Glutamatergic neuron (in vitro differentiated cells): ENCODE results near the gene OR2B6. TPM values are rescaled to one million over a fixed set of nuclear protein-coding genes. Genes with fewer than 3 reads are reported as not detected.

Experiments
- DNase-seq: peaks from one replicate; pipeline ENCODE4 v3.0.0; 2022
- H3K27ac Mint-ChIP-seq: one replicate; pipeline ENCODE4 v1.8.0; 2020; ENCODE audit warnings: mild to moderate bottlenecking, mixed read lengths, inconsistent platforms; ENCODE audit not compliant: unreplicated experiment
- H3K27me3 Mint-ChIP-seq: one replicate; pipeline ENCODE4 v1.8.0; 2020; ENCODE audit warnings: mild to moderate bottlenecking, moderate library complexity, mixed read lengths, inconsistent platforms; ENCODE audit not compliant: unreplicated experiment
- H3K36me3 Mint-ChIP-seq: one replicate; pipeline ENCODE4 v1.8.0; 2020; ENCODE audit warnings: mild to moderate bottlenecking, mixed read lengths, inconsistent platforms; ENCODE audit not compliant: unreplicated experiment
- H3K4me1 Mint-ChIP-seq: one replicate; pipeline ENCODE4 v1.8.0; 2020; ENCODE audit warnings: mild to moderate bottlenecking, low read depth, mixed read lengths, inconsistent platforms; ENCODE audit not compliant: unreplicated experiment
- H3K4me3 Mint-ChIP-seq: one replicate; pipeline ENCODE4 v1.8.0; 2020; ENCODE audit warnings: mild to moderate bottlenecking, mixed read lengths, inconsistent platforms; ENCODE audit not compliant: unreplicated experiment
- H3K9me3 Mint-ChIP-seq: one replicate; pipeline ENCODE4 v1.8.0; 2020; ENCODE audit warnings: mild to moderate bottlenecking, moderate library complexity, mixed read lengths, inconsistent platforms; ENCODE audit not compliant: unreplicated experiment
- total RNA-seq: library from RNA; stranded (reverse); fragmentation: NEBNext Ultra II Directional; extraction: Animal tissue kit (Norgen Biotek cat#: 25700); gene quantifications from one replicate; pipeline ENCODE4 v1.2.1, GENCODE V29; 2021; ENCODE audit not compliant: unreplicated experiment
- TF ChIP-seq, protein P1 (sequence below): fragments of 200-600 bp; sonication (generic); IDR thresholded peaks from one replicate; pipeline ENCODE4 v1.5.0; 2021; ENCODE audit not compliant: partially characterized antibody, unreplicated experiment

Gene OR2B6
- total RNA-seq, 1 donor from 2014 or later = not detected

GRCh38 chr6:27977387-27977786 lies 20.3 kb downstream of the OR2B6 start:
- no peaks in the 10 kb centered on the region for H3K36me3 Mint-ChIP-seq
- peak; percentile 48 for DNase-seq
- H3K4me1 Mint-ChIP-seq = peaks cover 3% of the 10 kb centered on the region
- no peak overlapping the region for H3K27ac Mint-ChIP-seq
- no peaks in the 10 kb centered on the region for H3K27me3 Mint-ChIP-seq
- no peaks in the 10 kb centered on the region for H3K9me3 Mint-ChIP-seq
- TF ChIP-seq, protein P1, sequence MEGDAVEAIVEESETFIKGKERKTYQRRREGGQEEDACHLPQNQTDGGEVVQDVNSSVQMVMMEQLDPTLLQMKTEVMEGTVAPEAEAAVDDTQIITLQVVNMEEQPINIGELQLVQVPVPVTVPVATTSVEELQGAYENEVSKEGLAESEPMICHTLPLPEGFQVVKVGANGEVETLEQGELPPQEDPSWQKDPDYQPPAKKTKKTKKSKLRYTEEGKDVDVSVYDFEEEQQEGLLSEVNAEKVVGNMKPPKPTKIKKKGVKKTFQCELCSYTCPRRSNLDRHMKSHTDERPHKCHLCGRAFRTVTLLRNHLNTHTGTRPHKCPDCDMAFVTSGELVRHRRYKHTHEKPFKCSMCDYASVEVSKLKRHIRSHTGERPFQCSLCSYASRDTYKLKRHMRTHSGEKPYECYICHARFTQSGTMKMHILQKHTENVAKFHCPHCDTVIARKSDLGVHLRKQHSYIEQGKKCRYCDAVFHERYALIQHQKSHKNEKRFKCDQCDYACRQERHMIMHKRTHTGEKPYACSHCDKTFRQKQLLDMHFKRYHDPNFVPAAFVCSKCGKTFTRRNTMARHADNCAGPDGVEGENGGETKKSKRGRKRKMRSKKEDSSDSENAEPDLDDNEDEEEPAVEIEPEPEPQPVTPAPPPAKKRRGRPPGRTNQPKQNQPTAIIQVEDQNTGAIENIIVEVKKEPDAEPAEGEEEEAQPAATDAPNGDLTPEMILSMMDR = no peak
- no peak overlapping the region for H3K4me3 Mint-ChIP-seq

- H3K27ac Mint-ChIP-seq = no peak overlapping the region
- no peak overlapping the region for H3K4me3 Mint-ChIP-seq
- no peaks in the 10 kb centered on the region for H3K27me3 Mint-ChIP-seq
- no peaks in the 10 kb centered on the region for H3K9me3 Mint-ChIP-seq
- DNase-seq = no peak
- TF ChIP-seq, protein P1 = no peak
- H3K36me3 Mint-ChIP-seq = no peaks in the 10 kb centered on the region
- peaks cover 3% of the 10 kb centered on the region for H3K4me1 Mint-ChIP-seq
Observed at GRCh38 chr6:27978705-27979104, 21.7 kb downstream of the OR2B6 start.

DNA sequence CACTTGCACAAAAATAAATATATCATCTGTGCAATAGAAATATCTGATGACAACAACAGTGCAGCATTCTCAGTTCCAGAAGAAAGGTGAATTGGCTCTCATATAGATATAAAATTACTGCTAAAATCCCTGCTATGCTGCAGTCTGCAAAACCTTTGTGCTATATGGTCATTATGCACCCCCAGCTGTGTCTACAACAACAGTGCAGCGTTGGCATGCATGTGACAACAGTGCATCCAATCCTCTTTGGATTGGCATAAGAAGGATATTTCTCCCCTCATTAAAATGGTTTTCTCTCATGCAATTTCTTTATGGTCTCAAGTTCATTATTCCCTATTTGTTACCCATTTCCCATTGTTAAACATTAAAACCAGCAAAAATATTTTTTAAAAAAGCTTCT lies 23.1 kb downstream of the OR2B6 start:
- no peak for DNase-seq
- H3K27me3 Mint-ChIP-seq = no peaks in the 10 kb centered on the region
- TF ChIP-seq, protein P1 = no peak

GRCh38 chr6:27986928-27987725 lies 30.1 kb downstream of the OR2B6 start:
- TF ChIP-seq, protein P1 = no peak
- H3K27ac Mint-ChIP-seq = no peak overlapping the region
- DNase-seq = no peak
- no peak overlapping the region for H3K4me3 Mint-ChIP-seq
- no peaks in the 10 kb centered on the region for H3K27me3 Mint-ChIP-seq
- H3K4me1 Mint-ChIP-seq = no peaks in the 10 kb centered on the region
- no peaks in the 10 kb centered on the region for H3K36me3 Mint-ChIP-seq
- H3K9me3 Mint-ChIP-seq = no peaks in the 10 kb centered on the region

More for the DNA sequence above, 23.1 kb downstream of the OR2B6 start:
- Mint-ChIP-seq H3K4me3 (no peak overlapping the region), H3K9me3 (no peaks in the 10 kb centered on the region), H3K36me3 (no peaks in the 10 kb centered on the region), H3K4me1 (peaks cover 3% of the 10 kb centered on the region), H3K27ac (no peak overlapping the region)

- no peak for DNase-seq
- Mint-ChIP-seq H3K4me3 (no peak overlapping the region), H3K9me3 (peaks cover 2% of the 10 kb centered on the region), H3K36me3 (no peaks in the 10 kb centered on the region), H3K4me1 (no peaks in the 10 kb centered on the region), H3K27ac (no peak overlapping the region), H3K27me3 (no peaks in the 10 kb centered on the region)
- TF ChIP-seq, protein P1 = no peak
Observed at GRCh38 chr6:27994616-27995015, 37.6 kb downstream of the OR2B6 start.
